Measurements from ENCODE around the gene CEACAM19. TPM values are rescaled to one million over a fixed set of nuclear protein-coding genes. Genes with fewer than 3 reads are reported as not detected.

The CEACAM19 gene
- total and polyA plus RNA-seq, 10 of the 15 experiments (the other 5 are each of a cell fraction or from before 2014, with no cell fraction given) = 0.13 to 0.31 (median 0.17) TPM; not detected in 4

- in situ Hi-C loops (cut with MboI) (no loop called here), intact Hi-C loops (cut with micrococcal nuclease; ENCODE audit: unreplicated experiment) (no loop called here)
- Histone ChIP-seq H2AFZ (ENCODE audit: control insufficient read depth, low read depth, low read length) (no peak overlapping the region), H3K27ac (ENCODE audit: control insufficient read depth, insufficient read depth) (no peak overlapping the region), H4K20me1 (ENCODE audit: control insufficient read depth, insufficient read depth) (no peaks in the 10 kb centered on the region), H3K9ac (ENCODE audit: control insufficient read depth, insufficient read depth, low read length) (no peak overlapping the region), H3K4me3 (no peak overlapping the region), H3K4me1 (ENCODE audit: control insufficient read depth, insufficient read depth, low read length) (no peaks in the 10 kb centered on the region; the same call in 1 of the 2 replicates), H3K4me2 (ENCODE audit: control insufficient read depth, insufficient read depth) (no peak overlapping the region), H3K79me2 (ENCODE audit: control insufficient read depth, insufficient read depth, low read length) (no peaks in the 10 kb centered on the region), H3K36me3 (ENCODE audit: control insufficient read depth in 2 of 2, insufficient read depth in 2 of 2, low read length in 1 of 2) (no peaks in the 10 kb centered on the region), H3K27me3 (replicated peaks in 1 of 2; ENCODE audit: control insufficient read depth in 2 of 2, insufficient read depth in 2 of 2, low read length in 1 of 2) (no peaks in the 10 kb centered on the region; a peak in 1 of 4 replicates), H3K9me3 (replicated peaks; ENCODE audit: control insufficient read depth, insufficient read depth, low read length) (no peaks in the 10 kb centered on the region)
- RAD21 ChIA-PET (ENCODE audit: unreplicated experiment) = no interaction called here
- TF ChIP-seq IKZF1 (conservative IDR thresholded peaks at IDR 0.05) (no peak), ATF2 (IDR thresholded peaks at IDR 0.05; ENCODE audit: low read length) (no peak), BCL11A (IDR thresholded peaks at IDR 0.05; ENCODE audit: low read depth, low read length) (no peak), LARP7 (IDR thresholded peaks at IDR 0.05) (no peak), PML (IDR thresholded peaks at IDR 0.05; ENCODE audit: low read length) (no peak), E2F8 (IDR thresholded peaks at IDR 0.05; ENCODE audit: low read depth, partially characterized antibody) (no peak), ZSCAN29 (IDR thresholded peaks at IDR 0.05) (no peak)
- SMC1A ChIA-PET (ENCODE audit: uncharacterized antibody, unreplicated experiment) = no interaction called here
- DNase-seq (ENCODE audit: low read depth, low spot score) = no peak
- WGBS (ENCODE audit: insufficient coverage, insufficient replicate concordance, low lambda C conversion rate, missing lambda C conversion rate) = 29% methylated on average over 5 of the region's 5 CpGs
- POLR2A ChIA-PET = no interaction called here
- BruUV-seq (replicated peaks) = no TSS peak
- CTCF ChIA-PET = no interaction called here
- FAIRE-seq = no peak
- ATAC-seq = no peak
Measured at GRCh38 chr19:44700547-44700946, 29.3 kb downstream of the CEACAM19 start.
